ENCODE measurements around the gene PAK1.

DNA sequence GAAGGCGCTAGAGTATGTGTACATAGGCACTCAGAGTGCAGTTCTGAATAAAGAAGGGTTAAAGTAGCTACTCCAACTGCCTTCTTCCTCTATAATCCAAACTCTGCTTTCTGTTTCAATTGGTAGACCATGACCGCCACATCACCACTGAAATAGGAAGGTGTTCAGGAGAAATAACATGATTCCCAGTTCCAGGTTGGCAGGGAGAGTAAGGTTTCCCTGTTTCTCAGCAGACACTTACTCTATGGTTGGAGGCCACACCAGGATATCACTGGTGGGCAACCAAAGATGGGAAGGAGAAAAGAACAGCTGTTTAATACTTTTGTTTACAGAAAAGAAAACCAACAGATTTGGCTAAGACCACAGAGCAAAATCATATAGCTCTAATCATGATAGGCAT, 37.9 kb downstream of the PAK1 start:
- TF ChIP-seq, protein P1, sequence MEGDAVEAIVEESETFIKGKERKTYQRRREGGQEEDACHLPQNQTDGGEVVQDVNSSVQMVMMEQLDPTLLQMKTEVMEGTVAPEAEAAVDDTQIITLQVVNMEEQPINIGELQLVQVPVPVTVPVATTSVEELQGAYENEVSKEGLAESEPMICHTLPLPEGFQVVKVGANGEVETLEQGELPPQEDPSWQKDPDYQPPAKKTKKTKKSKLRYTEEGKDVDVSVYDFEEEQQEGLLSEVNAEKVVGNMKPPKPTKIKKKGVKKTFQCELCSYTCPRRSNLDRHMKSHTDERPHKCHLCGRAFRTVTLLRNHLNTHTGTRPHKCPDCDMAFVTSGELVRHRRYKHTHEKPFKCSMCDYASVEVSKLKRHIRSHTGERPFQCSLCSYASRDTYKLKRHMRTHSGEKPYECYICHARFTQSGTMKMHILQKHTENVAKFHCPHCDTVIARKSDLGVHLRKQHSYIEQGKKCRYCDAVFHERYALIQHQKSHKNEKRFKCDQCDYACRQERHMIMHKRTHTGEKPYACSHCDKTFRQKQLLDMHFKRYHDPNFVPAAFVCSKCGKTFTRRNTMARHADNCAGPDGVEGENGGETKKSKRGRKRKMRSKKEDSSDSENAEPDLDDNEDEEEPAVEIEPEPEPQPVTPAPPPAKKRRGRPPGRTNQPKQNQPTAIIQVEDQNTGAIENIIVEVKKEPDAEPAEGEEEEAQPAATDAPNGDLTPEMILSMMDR (IDR thresholded peaks at IDR 0.05; ENCODE audit: insufficient read depth, low read length) = no peak
- no peak for TF ChIP-seq POLR2AphosphoS5 (IDR thresholded peaks at IDR 0.05; ENCODE audit: low read depth)
- TF ChIP-seq, protein P2, sequence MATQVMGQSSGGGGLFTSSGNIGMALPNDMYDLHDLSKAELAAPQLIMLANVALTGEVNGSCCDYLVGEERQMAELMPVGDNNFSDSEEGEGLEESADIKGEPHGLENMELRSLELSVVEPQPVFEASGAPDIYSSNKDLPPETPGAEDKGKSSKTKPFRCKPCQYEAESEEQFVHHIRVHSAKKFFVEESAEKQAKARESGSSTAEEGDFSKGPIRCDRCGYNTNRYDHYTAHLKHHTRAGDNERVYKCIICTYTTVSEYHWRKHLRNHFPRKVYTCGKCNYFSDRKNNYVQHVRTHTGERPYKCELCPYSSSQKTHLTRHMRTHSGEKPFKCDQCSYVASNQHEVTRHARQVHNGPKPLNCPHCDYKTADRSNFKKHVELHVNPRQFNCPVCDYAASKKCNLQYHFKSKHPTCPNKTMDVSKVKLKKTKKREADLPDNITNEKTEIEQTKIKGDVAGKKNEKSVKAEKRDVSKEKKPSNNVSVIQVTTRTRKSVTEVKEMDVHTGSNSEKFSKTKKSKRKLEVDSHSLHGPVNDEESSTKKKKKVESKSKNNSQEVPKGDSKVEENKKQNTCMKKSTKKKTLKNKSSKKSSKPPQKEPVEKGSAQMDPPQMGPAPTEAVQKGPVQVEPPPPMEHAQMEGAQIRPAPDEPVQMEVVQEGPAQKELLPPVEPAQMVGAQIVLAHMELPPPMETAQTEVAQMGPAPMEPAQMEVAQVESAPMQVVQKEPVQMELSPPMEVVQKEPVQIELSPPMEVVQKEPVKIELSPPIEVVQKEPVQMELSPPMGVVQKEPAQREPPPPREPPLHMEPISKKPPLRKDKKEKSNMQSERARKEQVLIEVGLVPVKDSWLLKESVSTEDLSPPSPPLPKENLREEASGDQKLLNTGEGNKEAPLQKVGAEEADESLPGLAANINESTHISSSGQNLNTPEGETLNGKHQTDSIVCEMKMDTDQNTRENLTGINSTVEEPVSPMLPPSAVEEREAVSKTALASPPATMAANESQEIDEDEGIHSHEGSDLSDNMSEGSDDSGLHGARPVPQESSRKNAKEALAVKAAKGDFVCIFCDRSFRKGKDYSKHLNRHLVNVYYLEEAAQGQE (IDR thresholded peaks at IDR 0.05; ENCODE audit: insufficient replicate concordance, low read depth) = no peak
